Fibroblast of mammary gland (primary cell): ENCODE data around the gene IMP4.

Source experiments
- DNase-seq: peaks from one replicate; pipeline ENCODE4 v3.0.0-alpha.2; 2010; ENCODE audit warnings: low read depth
- H3K4me3 ChIP-seq: 2 replicates; pipeline ENCODE4 v1.5.1; 2011; ENCODE audit warnings: low read depth, mild to moderate bottlenecking, low read length, moderate library complexity; ENCODE audit not compliant: control insufficient read depth
- TF ChIP-seq, protein P1 (sequence below): conservative IDR thresholded peaks from 2 replicates; pipeline ENCODE4 v1.5.1; 2011; ENCODE audit warnings: low read depth, low read length, inconsistent platforms; ENCODE audit not compliant: control insufficient read depth, insufficient read depth

Gene IMP4

DNA sequence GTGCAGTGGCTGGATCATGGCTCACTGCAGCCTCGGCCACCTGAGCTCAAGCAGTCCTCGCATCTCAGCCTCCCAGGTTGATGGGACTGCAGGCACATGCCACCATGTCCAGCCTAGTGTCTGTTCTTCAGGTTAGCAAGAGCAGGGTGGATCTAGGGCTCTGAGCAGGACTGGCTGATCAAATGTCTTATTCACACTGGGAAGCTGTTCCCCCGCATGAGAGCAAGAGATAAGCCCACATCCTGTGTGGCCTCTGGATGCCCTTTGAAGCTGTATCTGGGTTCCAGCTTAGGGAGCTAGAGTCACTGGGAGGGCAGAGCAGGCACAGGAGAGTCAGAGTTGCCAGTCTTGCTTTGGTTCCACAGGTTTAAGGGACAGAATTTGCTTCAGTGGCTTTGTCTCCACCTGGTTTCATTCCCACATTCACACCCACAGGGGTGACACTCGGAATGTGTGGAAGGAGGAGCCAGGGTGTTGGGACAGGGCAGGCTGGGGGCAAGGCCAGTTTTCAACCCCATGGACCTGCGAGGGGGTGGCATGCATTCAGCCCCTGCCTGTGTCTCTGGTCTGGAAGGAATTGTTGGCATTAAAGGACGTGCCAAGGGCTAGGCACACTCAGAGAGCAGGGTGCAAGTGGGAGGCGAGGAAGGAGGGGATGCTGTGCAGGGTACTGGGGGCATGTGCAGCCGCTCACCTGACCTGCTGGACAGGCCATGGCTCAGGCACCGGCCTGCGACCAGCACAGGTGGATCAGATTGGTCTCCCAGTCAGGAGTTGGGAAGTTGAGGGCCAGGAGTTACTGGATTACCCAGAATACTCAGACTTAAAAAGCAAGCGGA is 37.6 kb downstream of the IMP4 start:
- H3K4me3 ChIP-seq, result no peak overlapping the region
- TF ChIP-seq, protein P1, sequence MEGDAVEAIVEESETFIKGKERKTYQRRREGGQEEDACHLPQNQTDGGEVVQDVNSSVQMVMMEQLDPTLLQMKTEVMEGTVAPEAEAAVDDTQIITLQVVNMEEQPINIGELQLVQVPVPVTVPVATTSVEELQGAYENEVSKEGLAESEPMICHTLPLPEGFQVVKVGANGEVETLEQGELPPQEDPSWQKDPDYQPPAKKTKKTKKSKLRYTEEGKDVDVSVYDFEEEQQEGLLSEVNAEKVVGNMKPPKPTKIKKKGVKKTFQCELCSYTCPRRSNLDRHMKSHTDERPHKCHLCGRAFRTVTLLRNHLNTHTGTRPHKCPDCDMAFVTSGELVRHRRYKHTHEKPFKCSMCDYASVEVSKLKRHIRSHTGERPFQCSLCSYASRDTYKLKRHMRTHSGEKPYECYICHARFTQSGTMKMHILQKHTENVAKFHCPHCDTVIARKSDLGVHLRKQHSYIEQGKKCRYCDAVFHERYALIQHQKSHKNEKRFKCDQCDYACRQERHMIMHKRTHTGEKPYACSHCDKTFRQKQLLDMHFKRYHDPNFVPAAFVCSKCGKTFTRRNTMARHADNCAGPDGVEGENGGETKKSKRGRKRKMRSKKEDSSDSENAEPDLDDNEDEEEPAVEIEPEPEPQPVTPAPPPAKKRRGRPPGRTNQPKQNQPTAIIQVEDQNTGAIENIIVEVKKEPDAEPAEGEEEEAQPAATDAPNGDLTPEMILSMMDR, result no peak
- DNase-seq, result no peak

GRCh38 chr2:130381145-130381544 is 38.4 kb downstream of the IMP4 start:
- no peak for DNase-seq
- TF ChIP-seq, protein P1, result no peak
- H3K4me3 ChIP-seq, result no peak overlapping the region

GRCh38 chr2:130381619-130382018 is 38.9 kb downstream of the IMP4 start:
- DNase-seq, result no peak
- TF ChIP-seq, protein P1, result no peak
- no peak overlapping the region for H3K4me3 ChIP-seq

- no peak for DNase-seq
- TF ChIP-seq, protein P1, result no peak
- H3K4me3 ChIP-seq, result no peak overlapping the region
Measured at GRCh38 chr2:130382313-130382917, 39.7 kb downstream of the IMP4 start.

- H3K4me3 ChIP-seq, result no peak overlapping the region
- TF ChIP-seq, protein P1, result no peak
- DNase-seq, result no peak
Measured at GRCh38 chr2:130385709-130386108, 43.0 kb downstream of the IMP4 start.

DNA sequence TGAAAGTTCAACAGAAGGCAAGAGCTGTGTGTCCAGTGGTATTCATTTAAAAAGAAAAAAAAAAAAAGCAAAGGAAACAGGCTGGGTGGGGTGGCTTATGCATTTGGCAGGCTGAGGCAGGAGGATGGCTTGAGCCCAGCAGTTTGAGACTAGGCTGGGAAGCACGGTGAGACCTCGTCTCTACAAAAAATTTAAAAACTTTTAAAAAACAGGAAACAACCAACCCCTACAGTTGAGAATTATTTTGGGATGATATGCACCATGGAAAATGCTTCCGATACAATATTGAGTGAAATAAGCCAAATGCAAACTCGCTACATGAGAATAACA is 44.3 kb downstream of the IMP4 start:
- no peak overlapping the region for H3K4me3 ChIP-seq
- DNase-seq, result no peak
- TF ChIP-seq, protein P1, result no peak

DNA sequence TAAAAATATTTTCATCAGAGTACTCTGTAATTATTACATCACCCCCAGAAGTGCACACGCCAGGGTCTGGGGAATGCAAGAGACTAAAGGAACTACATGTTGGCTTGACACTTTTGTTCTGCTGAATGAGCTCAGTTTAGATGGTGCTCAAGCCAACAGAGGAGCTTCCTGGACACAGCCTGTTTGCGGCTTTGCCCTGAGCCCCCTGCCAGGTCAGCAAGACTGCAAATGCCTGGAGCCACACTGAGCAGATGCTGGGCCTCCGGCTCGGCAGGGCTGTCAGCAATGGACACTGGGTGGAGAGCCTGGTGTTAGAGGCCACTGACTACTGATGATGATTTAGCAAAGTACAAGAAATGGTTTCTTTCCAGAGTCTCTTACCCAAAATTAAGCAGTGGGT is 45.1 kb downstream of the IMP4 start:
- TF ChIP-seq, protein P1, result no peak
- H3K4me3 ChIP-seq, result no peak overlapping the region
- no peak for DNase-seq
